Measurements from ENCODE around the gene CIBAR2.

DNA sequence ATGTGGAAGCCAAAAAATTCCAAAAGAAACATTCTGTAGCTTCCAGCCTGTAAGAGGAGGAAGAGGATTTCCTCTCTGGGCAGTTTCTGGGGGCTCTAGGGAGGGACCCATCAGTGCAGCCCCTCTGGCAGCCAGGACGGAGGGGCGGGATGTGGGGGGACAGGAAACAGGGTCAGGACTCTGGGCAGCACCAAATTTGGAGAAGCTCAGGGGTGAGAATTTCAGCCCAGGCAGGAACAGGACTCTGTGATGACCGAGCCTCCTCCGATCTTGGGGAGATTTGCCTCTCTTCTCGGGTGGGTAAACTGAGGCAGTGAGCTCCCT lies 18.4 kb upstream of the CIBAR2 start:
- TF ChIP-seq POLR2A (IDR thresholded peaks at IDR 0.05; ENCODE audit: low read depth) = no peak
- TF ChIP-seq EP300 (IDR thresholded peaks at IDR 0.05) = no peak
- TF ChIP-seq, protein P1, sequence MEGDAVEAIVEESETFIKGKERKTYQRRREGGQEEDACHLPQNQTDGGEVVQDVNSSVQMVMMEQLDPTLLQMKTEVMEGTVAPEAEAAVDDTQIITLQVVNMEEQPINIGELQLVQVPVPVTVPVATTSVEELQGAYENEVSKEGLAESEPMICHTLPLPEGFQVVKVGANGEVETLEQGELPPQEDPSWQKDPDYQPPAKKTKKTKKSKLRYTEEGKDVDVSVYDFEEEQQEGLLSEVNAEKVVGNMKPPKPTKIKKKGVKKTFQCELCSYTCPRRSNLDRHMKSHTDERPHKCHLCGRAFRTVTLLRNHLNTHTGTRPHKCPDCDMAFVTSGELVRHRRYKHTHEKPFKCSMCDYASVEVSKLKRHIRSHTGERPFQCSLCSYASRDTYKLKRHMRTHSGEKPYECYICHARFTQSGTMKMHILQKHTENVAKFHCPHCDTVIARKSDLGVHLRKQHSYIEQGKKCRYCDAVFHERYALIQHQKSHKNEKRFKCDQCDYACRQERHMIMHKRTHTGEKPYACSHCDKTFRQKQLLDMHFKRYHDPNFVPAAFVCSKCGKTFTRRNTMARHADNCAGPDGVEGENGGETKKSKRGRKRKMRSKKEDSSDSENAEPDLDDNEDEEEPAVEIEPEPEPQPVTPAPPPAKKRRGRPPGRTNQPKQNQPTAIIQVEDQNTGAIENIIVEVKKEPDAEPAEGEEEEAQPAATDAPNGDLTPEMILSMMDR (IDR thresholded peaks at IDR 0.05) = no peak
- TF ChIP-seq POLR2AphosphoS5 (IDR thresholded peaks at IDR 0.05) = no peak

All from esophagus muscularis mucosa (tissue), 4 donors.